Mucosa of stomach (tissue), 1 donor: ENCODE results near the gene DPM2.
A peak's percentile ranks its signal among the peaks of the same experiment; 100 is the strongest.

ENCODE experiments used
- H3K27me3 ChIP-seq: one replicate; pipeline ENCODE4 v1.7.0; 2013; ENCODE audit warnings: mild to moderate bottlenecking, low read length; ENCODE audit not compliant: control insufficient read depth, insufficient read depth
- H3K36me3 ChIP-seq: one replicate; pipeline ENCODE4 v1.7.0; 2013; ENCODE audit warnings: low read length; ENCODE audit not compliant: control insufficient read depth, insufficient read depth
- H3K4me1 ChIP-seq: one replicate; pipeline ENCODE4 v1.7.0; 2013; ENCODE audit warnings: mild to moderate bottlenecking, low read length; ENCODE audit not compliant: control insufficient read depth, insufficient read depth
- H3K4me3 ChIP-seq: one replicate; pipeline ENCODE4 v1.7.0; 2013; ENCODE audit warnings: low read length
- H3K9ac ChIP-seq: one replicate; pipeline ENCODE4 v1.7.0; 2013; ENCODE audit warnings: mild to moderate bottlenecking, low read length, moderate library complexity
- H3K9me3 ChIP-seq: one replicate; pipeline ENCODE4 v1.7.0; 2013; ENCODE audit warnings: mild to moderate bottlenecking, low read length, moderate library complexity; ENCODE audit not compliant: control insufficient read depth
- donor health status: Pancreatic carcinoma.

Gene DPM2

DNA sequence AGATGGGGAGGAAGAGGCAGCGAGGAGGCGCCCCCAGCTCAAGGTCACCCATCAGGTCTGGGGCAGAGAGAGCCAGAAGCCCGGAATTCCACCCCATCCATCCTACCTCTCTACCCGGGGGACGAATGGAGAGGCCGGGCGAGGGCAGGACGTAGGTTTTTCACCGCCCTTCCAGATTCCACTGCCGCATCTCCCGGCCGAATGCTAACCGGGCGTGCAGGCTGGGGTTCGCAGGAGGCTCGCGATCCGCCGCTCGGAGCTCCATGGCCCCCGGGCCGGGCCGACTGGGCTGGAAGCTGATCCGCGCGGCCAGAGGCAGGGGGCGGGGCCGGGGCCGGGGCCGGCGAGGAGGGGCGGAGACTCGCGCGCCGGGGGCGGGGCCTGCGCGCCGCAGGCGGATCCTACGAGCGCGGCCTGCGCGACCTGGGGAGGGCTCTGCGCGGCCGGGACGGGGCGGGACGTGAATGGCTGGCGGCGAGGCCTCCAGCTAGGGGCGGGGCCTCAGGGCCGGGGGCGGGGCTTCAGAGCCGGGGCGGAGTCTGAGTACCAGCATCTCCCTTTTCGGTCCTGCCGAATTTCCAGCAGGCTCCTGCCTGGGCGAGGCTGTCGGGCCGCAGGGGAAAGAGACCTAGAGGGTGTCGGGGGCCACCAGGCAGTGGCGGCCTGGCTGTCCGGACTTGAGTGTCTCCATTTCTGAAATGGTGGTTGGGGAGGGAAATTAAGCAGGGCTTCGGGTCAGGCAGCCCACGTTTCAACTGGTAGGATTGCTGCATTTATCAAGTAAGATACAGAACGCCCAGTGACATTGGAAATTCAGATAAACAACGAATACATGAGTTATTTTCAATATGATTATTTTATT, 20.7 kb downstream of the DPM2 start, which contains the start of gene ST6GALNAC4:
ST6GALNAC4 (minus strand) TSS at position 322 of the 862 bp plus-strand sequence. CDS start 622 bp downstream, outside the sequence.
- no peaks in the 10 kb centered on the region for H3K9me3 ChIP-seq
- H3K36me3 ChIP-seq = no peaks in the 10 kb centered on the region
- H3K4me3 ChIP-seq = no peak within 1 kb of the TSS
- no peaks in the 10 kb centered on the region for H3K27me3 ChIP-seq
- peaks cover 58% of the 10 kb centered on the region for H3K4me1 ChIP-seq
- H3K9ac ChIP-seq = peak within 1 kb of the TSS; percentile 56

DNA sequence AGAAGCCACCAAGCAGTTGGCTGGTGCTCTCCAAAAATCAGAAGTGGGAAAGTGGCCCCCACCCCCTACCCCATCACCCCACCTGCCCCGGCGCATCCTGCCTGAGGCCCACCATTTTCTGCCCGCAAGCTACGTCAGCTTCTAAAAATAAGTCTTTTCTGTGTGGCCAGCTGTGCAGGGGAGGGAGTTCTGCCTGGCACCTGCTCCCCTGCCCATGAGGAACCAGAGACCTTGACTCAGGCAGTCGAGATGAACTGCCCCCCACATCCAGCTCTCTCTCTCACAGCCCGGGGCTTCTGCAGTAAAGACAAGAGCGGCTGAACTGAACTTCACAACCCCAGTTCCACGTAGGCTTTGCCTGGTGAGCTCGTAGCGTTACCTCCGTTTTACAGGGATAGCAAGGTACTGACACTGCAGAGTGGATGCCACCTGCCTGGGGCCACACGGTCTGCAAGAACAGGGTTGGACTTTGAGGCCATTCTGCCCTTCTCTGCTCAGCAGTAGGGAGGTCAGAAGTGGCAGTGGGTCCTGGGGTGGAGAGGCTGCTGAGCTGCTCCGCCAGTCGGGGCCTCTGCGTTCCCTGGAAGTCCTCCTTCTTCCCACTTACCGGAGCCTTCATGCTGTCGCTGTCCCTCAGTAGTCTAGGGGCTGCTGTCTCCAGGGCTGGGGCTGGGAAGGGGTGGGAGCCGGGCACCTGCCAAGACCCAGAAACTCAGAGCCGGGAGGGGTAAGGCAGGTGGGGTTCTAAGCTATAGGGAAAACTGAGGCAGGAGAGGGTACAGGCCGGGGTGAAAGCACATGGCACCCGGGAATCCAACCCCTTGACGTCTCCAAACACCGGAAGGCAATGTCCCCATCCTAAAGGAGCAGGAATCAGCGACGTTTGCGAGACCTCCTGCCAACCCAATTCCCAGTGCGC, 21.6 kb downstream of the DPM2 start:
- Histone ChIP-seq H3K27me3 (no peaks in the 10 kb centered on the region), H3K4me1 (peaks cover 61% of the 10 kb centered on the region), H3K36me3 (no peaks in the 10 kb centered on the region), H3K4me3 (no peak overlapping the region), H3K9ac (peak overlapping the region; percentile 56), H3K9me3 (no peaks in the 10 kb centered on the region)

DNA sequence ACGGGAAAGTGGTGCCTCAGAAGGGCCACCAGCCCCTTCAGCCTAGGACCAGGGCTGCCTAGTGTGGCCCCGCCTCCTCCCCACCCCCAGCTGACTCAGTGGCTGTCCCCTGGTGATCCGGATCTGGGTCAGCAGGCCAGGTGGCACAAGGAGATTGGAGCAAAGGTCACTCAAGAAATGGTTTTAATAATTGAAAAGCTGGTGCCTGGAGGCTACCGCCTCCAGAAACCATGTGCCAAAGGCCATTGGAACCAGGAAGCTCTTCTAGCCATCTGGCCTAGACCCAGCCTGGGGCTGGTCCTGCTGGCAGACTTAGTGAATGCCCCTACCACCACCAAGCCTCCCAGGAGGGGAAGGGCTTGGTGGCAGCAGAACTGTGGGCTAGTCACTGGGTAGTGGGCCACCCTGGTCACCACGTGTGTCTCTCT, 22.3 kb downstream of the DPM2 start:
- Histone ChIP-seq H3K9ac (no peak overlapping the region), H3K27me3 (no peaks in the 10 kb centered on the region), H3K36me3 (no peaks in the 10 kb centered on the region), H3K4me3 (no peak overlapping the region), H3K4me1 (peaks cover 61% of the 10 kb centered on the region), H3K9me3 (no peaks in the 10 kb centered on the region)

DNA sequence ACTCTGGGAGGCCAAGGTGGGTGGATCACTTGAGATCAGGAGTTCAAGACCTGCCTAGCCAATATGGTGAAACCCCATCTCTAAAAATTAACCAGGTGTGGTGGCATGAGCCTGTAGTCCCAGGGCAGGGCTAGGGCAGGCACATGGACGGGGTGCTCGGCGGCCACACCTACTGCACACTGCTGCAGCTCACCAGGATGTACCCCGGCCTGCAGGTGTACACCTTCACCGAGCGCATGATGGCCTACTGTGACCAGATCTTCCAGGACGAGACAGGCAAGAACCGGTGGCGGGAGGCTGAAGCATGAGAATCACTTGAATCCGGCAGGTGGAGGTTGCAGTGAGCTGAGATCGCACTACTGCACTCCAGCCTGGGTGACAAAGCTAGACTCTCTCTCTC, 24.0 kb downstream of the DPM2 start:
- Histone ChIP-seq H3K9me3 (no peaks in the 10 kb centered on the region), H3K27me3 (no peaks in the 10 kb centered on the region), H3K9ac (no peak overlapping the region), H3K4me1 (peaks cover 51% of the 10 kb centered on the region), H3K4me3 (no peak overlapping the region), H3K36me3 (no peaks in the 10 kb centered on the region)

DNA sequence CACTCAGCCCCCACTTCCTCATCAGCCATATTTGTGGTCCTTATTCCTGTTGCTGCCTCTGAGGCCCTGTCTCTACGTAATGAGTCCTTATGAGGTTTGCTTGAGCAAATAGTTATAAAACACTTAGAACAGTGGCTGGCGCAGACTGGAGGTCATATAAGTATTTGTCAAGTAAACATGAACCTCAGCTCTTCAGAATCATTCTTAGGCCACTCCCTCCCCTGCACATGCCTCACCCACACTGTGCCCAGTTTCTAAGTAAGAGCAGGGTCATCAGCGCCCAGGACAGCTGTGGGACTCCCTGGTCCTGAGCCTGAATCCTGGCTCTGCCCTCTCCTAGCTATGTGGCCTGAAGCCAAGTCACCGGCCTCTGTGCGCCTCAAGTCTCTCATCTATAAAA, 24.8 kb downstream of the DPM2 start:
- peaks cover 43% of the 10 kb centered on the region for H3K4me1 ChIP-seq

DNA sequence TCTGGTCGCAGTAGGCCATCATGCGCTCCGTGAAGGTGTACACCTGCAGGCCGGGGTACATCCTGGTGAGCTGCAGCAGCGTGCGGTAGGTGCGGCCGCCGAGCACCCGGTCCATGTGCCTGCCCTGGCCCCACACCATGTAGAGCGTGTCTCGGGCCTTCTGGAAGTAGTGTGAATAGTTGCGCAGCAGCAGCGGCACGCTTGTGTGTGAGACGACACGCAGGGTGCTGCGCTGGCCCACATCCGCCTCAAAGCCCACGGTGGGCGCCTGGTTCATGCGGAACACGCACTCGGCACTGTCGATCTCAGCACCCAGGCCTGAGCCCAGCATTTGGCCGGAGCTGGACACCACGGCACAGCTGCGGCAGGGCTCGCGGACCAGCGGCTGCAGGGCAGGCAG, 25.4 kb downstream of the DPM2 start:
- no peak overlapping the region for H3K9ac ChIP-seq
- no peaks in the 10 kb centered on the region for H3K27me3 ChIP-seq
- peaks cover 38% of the 10 kb centered on the region for H3K4me1 ChIP-seq
- H3K9me3 ChIP-seq = no peaks in the 10 kb centered on the region
- H3K36me3 ChIP-seq = no peaks in the 10 kb centered on the region
- no peak overlapping the region for H3K4me3 ChIP-seq

More for the DNA sequence above, 24.8 kb downstream of the DPM2 start:
- no peaks in the 10 kb centered on the region for H3K36me3 ChIP-seq
- no peak overlapping the region for H3K9ac ChIP-seq
- H3K27me3 ChIP-seq = no peaks in the 10 kb centered on the region
- H3K4me3 ChIP-seq = no peak overlapping the region
- H3K9me3 ChIP-seq = no peaks in the 10 kb centered on the region

DNA sequence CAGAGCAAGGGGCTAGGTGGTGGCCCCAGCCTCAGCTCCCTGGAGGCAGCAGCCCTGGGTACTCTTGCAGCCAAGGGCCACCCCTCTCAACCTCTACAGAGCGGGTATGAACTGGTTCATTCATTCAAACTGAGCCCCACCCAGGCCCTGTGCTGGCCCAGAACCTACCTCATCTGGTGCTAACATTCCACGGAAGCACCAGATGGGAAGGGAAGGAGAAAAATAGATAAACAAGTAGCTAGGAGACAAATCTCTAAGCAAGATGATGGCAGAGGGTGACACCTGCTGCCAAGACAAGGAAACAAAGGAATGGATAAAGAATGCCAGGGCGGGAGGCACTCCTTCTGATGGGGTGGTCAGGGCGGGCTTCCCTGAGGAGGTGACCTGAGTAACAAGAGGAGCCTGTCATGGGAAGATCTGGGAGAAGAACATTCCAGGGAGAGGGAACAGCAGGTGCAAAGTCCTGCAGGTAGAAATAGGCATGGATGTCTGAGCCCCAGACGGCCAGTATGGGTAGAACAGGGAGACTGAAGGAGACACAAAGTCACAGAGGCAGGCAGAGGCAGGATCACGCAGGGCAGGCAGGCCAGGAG, 26.9 kb downstream of the DPM2 start:
- H3K4me3 ChIP-seq = no peak overlapping the region
- H3K9ac ChIP-seq = no peak overlapping the region
- H3K27me3 ChIP-seq = no peaks in the 10 kb centered on the region
- H3K36me3 ChIP-seq = no peaks in the 10 kb centered on the region
- H3K9me3 ChIP-seq = no peaks in the 10 kb centered on the region
- H3K4me1 ChIP-seq = peaks cover 37% of the 10 kb centered on the region

DNA sequence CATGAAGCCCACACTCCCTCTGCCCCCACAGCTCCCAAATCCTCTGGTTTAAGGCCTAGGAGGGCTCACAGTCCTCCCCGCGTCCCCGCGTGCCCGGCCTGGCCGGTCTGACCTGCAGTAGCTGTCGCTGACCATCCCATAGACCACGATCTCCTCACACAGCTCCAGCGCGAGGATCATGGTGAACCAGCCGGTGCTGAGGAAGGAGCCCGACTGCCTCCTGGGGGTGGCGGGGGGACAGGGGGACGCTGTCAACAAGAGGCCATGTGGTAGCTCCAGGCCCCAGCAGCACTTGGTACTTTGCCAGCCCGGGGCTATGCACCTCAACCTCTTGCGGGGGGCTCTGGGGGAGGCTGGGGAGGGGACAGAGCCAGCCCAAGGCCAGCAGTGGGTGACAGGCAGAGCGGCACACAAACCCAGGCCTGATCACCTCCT, 27.8 kb downstream of the DPM2 start:
- H3K36me3 ChIP-seq = no peaks in the 10 kb centered on the region
- no peaks in the 10 kb centered on the region for H3K27me3 ChIP-seq
- no peak overlapping the region for H3K9ac ChIP-seq
- H3K4me1 ChIP-seq = peaks cover 37% of the 10 kb centered on the region
- H3K4me3 ChIP-seq = no peak overlapping the region
- no peaks in the 10 kb centered on the region for H3K9me3 ChIP-seq

DNA sequence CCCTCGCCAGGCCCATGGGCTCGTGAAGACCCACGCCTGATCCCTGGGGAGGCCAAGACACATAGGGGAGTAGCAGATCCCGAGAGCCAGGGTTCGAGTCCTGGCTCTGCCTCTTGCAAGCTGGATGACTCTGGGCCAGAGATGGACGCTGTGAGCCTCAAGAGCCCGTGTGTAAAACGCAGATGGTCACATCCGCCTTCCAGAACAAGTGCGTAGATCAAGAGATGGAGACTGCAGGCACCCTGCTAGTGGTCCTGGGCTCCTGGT, 29.1 kb downstream of the DPM2 start:
- Histone ChIP-seq H3K27me3 (no peaks in the 10 kb centered on the region), H3K4me3 (no peak overlapping the region), H3K9ac (no peak overlapping the region), H3K4me1 (peaks cover 43% of the 10 kb centered on the region), H3K36me3 (no peaks in the 10 kb centered on the region), H3K9me3 (no peaks in the 10 kb centered on the region)

DNA sequence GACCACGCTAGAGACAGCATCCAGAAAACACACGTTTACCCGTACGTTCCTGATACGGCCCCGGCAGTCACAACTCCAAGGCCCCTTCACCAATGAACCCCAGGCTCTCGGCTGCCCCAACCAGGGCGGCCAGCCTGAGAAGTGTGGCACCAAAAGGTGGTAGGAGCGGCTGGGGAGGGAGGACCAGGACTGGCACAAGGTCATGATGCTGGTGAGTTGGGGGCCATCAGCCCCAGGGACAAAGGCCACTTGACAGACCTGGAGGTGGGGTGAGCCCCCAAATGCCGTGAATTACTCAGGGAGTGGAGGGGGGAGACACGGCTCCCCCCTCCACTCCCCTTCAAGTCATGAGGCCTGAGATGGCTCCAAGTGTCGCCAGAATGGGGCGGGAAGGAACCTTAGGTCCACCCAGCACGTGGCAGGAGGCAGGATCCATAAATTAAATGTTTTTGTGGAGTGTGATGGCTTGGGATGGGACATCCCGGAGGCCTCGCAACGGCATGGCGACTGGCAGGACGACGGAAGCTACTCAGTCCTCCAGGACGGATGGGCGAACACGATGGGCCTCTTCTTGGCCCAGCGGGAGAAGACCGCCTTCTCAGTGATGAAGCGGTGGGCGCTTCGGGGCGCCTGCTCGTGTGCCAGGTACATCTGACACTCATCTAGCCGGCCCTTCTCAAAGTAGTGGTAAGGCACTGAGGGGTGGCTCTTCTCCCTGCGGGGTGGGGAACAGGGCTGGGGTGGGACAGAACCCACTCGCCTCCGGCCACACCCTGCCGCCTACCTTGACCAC, 29.6 kb downstream of the DPM2 start:
- Histone ChIP-seq H3K36me3 (no peaks in the 10 kb centered on the region), H3K27me3 (no peaks in the 10 kb centered on the region), H3K4me3 (no peak overlapping the region), H3K9ac (no peak overlapping the region), H3K9me3 (no peaks in the 10 kb centered on the region), H3K4me1 (peaks cover 45% of the 10 kb centered on the region)

DNA sequence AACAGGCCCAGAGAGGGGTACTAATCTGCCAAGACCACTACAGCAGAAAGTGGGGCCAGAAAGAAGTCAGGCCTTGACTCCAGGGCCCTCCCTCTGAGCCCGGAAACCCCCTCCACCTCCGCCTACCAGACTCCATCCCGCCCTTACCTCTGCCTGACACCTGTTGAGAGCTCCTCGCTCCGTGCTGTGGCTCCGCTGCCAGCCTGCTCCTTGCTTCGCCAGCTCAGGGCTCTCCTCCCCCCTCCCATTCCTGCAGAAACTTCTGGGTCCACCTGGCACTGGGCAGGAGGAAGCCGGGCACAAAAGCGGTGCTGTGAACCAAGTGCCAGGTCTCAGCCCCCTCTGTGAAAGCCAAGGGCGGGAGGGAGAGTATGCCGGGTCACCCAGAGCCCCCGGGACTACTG, 31.9 kb downstream of the DPM2 start:
- no peaks in the 10 kb centered on the region for H3K27me3 ChIP-seq
- no peak overlapping the region for H3K4me3 ChIP-seq
- no peaks in the 10 kb centered on the region for H3K36me3 ChIP-seq
- no peak overlapping the region for H3K9ac ChIP-seq
- no peaks in the 10 kb centered on the region for H3K9me3 ChIP-seq
- H3K4me1 ChIP-seq = peaks cover 32% of the 10 kb centered on the region
